RPMI7951 (cell line): ENCODE measurements around the gene SLC41A2. TPM values are rescaled to one million over a fixed set of nuclear protein-coding genes. Genes with fewer than 3 reads are reported as not detected.
A peak's percentile ranks its signal among the peaks of the same experiment; 100 is the strongest.

Source experiments
- DNase-seq: peaks from one replicate; pipeline ENCODE4 v3.0.0-alpha.2; 2012; ENCODE audit warnings: low read depth
- total RNA-seq: library from RNA; depleted of rRNA; stranded (reverse); fragments of >200 nt; shearing (Covaris generic); gene quantifications from 2 replicates; pipeline ENCODE4 v1.2.3, GENCODE V29; 2014; rRNA removed

SLC41A2 gene
- total RNA-seq, 1 experiment from 2014 or later, result 13.6 TPM

DNA sequence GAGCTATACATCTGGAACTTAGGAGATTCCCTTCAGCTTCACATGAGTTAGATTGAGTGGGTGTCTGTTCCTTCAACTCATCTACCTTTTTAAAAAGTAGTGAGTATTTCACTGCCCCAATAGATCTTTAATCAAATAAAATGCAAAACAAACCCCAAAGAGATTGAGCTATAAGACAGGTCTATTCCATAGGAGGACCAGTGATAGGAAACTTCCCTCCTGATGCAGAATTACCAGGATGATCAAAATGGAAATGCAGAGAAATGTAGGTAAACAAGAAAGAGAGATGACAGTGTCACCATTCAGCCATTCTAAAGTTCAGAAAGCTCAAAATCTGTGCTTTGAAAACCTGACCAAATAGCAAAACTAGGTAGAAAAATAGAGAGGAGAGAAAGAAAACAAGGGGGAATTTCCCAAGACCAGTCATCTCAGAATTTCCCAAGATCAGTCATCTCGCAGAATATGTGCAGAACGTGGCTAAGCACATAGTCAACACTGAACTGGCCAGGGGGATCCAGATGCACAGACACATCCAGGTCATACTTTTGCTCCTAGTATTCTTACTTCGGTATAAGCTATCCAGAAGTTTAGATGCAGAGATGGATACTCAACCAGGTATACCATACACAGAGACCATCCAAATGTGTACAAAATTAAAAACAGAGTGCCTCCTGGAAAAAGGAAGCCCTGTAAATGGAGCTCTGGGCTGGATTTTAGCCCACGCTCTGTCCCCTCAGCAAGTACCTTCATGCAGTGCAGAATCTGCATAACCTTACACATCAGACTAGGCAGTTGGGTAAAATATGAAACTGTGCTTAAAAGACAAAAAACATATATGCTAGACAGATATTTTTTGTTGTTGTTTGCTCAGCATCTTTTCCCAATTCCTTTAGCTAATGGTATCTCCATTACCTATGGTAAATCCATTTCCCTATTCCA is 27.4 kb downstream of the SLC41A2 start:
- peak; percentile 54 for DNase-seq

DNA sequence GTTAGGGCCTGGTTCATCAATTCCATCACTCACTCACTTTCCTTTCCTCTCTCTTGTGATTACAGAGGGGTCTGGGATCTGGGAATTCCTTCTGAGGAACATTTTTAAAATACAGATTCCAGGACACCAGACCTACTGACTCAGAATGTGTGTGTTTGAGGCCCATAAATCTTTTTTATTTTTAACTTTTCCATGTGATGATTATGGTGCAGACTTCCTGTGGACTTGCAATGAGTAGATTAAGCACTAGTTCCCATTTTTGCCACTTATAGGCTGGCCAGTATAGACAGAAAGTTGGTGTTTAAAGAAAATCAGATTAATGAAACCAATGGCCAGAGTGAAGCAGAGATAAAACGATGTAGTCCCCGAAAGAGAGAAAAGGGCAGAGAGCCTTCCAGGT is 28.1 kb downstream of the SLC41A2 start:
- DNase-seq, result no peak

DNA sequence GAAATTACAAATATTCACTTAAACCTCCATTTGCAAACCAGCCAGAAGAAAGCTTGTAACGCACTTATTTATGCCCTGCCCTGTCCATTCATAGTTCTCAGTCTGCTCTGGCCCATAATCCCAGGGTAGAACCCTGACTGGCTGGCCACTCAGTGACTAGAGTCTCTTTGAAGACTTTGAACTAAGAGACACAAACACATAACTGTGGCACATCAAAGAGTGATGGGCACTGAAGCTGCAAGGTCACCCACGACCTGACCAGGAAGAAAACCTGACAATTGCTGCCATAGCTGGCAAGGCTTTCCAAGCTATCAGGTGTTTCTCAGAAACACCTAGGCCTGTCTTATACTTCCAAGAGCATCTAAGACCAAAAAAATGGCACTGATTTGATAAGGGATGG is 28.7 kb downstream of the SLC41A2 start:
- no peak for DNase-seq

DNA sequence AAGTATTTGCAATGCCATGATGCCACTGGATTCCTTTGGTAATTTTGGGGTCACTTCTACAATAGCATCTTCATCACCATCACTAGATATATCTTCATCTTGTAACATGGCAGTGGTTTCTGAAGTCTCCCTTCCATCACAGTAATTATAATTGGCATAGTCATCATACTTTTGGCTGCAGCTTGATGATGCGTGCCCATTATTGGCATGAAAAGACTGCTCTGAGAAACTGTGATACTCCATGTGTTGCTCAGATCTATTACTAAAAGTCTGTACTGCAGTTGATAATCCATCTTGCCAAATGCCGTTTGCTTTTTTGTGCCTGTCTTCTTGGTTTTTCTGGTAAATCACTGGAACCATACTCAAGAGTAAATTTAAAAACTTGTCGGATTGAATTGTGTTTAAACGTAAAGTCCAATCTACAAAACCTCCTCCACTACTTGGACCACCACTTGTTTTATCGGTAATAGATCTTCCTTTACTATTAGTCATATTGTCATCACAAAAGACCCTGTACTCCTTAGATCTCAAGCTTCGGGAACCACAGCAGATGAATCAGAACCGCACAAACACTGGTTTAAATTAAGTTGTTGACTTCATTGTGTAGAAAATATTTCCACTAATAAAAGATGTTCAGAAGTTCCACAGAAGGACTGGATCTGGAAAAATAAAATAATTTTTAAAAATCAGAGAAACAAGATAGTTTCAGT is 29.9 kb downstream of the SLC41A2 start:
- peak; percentile 1 for DNase-seq

DNA sequence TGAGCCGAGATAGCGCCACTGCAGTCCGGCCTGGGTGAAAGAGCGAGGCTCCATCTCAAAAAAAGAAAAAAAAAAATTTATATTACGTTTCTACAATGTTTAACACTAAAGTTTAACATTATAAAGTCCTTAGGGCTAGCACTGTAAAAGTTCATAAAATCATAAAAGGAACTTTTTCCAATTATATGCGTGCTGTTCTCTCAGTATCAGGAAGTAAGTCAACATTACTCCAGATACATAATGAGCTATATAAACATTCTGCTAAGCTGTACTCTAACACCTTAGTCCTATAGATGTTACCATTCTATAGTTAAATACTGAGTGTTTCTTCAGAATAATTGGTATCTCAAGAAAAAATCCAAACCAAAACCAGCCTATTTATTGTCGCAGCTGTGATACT is 32.6 kb downstream of the SLC41A2 start:
- DNase-seq, result no peak

DNA sequence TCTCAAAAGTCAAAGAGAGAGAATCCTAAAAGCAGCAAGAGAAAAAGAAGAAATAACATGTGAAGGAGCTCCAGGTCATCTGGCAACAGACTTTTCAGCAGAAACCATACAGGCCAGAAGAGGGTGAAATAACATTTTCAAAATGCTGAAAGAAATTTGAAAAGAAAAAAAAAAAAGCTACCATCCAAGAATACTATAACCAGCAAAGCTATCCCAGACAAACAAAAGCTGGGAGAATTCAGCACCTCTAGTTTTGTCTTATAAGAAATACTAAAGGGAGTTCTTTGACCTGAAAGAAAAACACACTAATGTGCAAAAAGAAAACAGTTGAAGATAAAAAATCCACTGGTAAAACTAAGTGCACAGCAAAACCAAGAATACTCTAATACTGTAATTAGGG is 36.8 kb downstream of the SLC41A2 start:
- no peak for DNase-seq

DNA sequence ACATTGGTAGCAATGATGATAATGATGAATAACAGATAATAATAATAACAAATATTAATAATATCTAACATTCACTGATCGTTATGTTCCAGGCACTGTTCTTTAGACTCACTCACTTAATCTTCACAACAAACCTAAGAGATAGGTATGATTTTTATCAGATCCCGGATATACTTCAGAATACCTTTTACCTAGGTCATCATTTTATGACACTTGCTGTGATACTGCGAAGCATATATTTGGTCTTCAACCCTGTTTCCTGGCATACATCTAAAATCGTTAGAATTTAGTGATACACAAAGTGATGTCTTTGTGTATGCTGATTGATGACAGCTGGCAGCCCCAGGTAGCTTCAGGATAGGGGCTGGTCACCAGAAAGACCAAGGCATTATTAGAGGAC is 46.1 kb downstream of the SLC41A2 start:
- no peak for DNase-seq

DNA sequence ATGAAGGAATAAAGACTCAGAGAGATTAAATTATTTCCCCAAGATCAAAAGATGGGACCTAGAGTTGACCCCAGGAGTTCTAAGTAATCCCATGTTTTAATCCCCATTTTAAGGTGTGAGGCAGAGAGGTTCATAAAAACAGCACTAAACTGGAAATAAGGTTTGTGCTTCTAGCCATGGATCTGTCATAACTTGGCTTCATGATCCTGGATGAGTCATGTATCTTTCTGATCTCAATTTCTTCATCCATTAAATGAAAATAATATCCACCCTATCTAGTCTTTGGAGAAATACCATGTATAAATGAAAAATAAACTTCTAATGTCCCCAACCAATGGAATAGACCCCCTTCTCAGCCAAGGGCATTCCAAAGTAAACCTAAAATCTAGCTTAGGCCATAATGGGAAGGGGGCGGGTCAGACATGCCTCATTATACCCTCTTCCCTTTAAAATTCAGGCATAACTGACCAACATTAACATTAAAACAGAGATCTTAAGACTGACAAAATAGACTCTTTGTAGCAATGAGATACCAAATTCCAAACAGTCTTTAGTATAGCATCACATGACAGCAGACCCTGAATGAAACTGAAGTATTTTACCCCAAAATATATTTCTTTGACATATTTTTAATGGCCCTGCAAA is 47.8 kb downstream of the SLC41A2 start:
- DNase-seq, result peak; percentile 8

DNA sequence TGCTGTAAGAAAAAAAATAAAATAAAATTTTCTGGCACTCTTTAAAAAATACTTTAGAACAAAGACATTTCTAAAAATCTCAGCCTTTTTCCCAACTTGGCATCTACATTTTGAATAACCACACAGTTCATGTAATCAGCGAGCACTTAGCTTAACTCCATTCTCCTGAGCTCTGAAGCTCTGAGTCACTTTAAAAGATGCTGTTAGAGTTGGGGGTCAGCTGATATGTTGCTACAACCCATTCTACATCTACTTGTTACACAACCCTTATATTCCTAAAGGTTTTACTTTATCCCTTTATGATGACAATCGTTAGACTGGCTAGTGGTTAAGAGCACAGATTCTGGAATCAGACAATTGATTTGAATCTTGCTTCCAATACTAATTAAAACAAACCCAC is 48.3 kb downstream of the SLC41A2 start:
- no peak for DNase-seq

Other genes starting within 250 kb of the SLC41A2 start
- 9.3 and 10.8 TPM in 2 replicates for gene NOPCHAP1, start 28.0 kb upstream of the SLC41A2 start, total RNA-seq
- 6.7 and 13.8 TPM in 2 replicates for gene ALDH1L2, start 126.2 kb upstream of the SLC41A2 start, total RNA-seq
- 73.2 and 83.6 TPM in 2 replicates for gene WASHC4, start 149.4 kb upstream of the SLC41A2 start, total RNA-seq